ENCODE results near the gene NAV3. TPM values are rescaled to one million over a fixed set of nuclear protein-coding genes. Genes with fewer than 3 reads are reported as not detected.

The NAV3 gene
- total RNA-seq, 3 donors from 2014 or later: 0.90 to 5.3 (median 2.5) TPM

- Histone ChIP-seq H3K4me1 (ENCODE audit: low read depth) (no peaks in the 10 kb centered on the region), H3K36me3 (ENCODE audit: low read depth) (no peaks in the 10 kb centered on the region), H3K9me3 (no peaks in the 10 kb centered on the region), H3K4me3 (no peak overlapping the region)
- no peak for DNase-seq
- intact Hi-C loops (cut with DNase I, micrococcal nuclease): no loop called here
- TF ChIP-seq, protein P1, sequence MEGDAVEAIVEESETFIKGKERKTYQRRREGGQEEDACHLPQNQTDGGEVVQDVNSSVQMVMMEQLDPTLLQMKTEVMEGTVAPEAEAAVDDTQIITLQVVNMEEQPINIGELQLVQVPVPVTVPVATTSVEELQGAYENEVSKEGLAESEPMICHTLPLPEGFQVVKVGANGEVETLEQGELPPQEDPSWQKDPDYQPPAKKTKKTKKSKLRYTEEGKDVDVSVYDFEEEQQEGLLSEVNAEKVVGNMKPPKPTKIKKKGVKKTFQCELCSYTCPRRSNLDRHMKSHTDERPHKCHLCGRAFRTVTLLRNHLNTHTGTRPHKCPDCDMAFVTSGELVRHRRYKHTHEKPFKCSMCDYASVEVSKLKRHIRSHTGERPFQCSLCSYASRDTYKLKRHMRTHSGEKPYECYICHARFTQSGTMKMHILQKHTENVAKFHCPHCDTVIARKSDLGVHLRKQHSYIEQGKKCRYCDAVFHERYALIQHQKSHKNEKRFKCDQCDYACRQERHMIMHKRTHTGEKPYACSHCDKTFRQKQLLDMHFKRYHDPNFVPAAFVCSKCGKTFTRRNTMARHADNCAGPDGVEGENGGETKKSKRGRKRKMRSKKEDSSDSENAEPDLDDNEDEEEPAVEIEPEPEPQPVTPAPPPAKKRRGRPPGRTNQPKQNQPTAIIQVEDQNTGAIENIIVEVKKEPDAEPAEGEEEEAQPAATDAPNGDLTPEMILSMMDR (IDR thresholded peaks at IDR 0.05): no peak
- no peak for ATAC-seq
These were observed 362.3 kb downstream of the NAV3 start for GRCh38 chr12:78192979-78193378.

- H3K4me3 ChIP-seq: no peak overlapping the region
- H3K9me3 ChIP-seq: no peaks in the 10 kb centered on the region
- DNase-seq (no peak), ATAC-seq (no peak)
- no peaks in the 10 kb centered on the region for H3K36me3 ChIP-seq (ENCODE audit: low read depth)
- intact Hi-C loops (cut with DNase I, micrococcal nuclease): no loop called here
- TF ChIP-seq, protein P1 (IDR thresholded peaks at IDR 0.05): no peak
- no peaks in the 10 kb centered on the region for H3K4me1 ChIP-seq (ENCODE audit: low read depth)
These were observed 363.8 kb downstream of the NAV3 start for GRCh38 chr12:78194448-78194847.

DNA sequence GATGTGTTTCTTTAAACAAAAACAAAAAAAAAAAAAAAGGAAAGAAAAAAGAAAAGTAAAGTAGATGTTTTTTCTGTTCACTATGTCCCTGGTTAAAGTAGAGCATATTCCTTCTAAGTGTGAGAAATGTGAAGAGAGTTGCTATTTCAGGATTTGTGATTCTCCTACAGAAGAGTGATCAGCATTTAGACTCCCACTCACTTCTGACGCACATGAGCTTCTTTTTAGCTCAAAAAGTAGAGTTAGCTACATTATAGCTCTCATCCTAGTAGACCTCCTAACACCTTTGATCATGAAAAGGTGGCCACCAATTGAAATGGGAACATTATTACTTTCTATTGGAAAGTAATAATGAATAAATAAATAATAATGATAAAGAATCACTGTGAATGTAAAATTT lies 368.2 kb downstream of the NAV3 start:
- Histone ChIP-seq H3K4me1 (ENCODE audit: low read depth) (no peaks in the 10 kb centered on the region), H3K9me3 (no peaks in the 10 kb centered on the region), H3K36me3 (ENCODE audit: low read depth) (no peaks in the 10 kb centered on the region), H3K4me3 (no peak overlapping the region)
- DNase-seq (no peak), ATAC-seq (no peak)
- intact Hi-C loops (cut with DNase I, micrococcal nuclease): no loop called here
- TF ChIP-seq, protein P1 (IDR thresholded peaks at IDR 0.05): no peak

- no peaks in the 10 kb centered on the region for H3K4me1 ChIP-seq (ENCODE audit: low read depth)
- TF ChIP-seq, protein P1 (IDR thresholded peaks at IDR 0.05): no peak
- DNase-seq (no peak), ATAC-seq (no peak)
- H3K4me3 ChIP-seq: no peak overlapping the region
- H3K9me3 ChIP-seq: no peaks in the 10 kb centered on the region
- intact Hi-C loops (cut with DNase I, micrococcal nuclease): no loop called here
- no peaks in the 10 kb centered on the region for H3K36me3 ChIP-seq (ENCODE audit: low read depth)
These were observed 369.2 kb downstream of the NAV3 start for GRCh38 chr12:78199926-78200325.

DNA sequence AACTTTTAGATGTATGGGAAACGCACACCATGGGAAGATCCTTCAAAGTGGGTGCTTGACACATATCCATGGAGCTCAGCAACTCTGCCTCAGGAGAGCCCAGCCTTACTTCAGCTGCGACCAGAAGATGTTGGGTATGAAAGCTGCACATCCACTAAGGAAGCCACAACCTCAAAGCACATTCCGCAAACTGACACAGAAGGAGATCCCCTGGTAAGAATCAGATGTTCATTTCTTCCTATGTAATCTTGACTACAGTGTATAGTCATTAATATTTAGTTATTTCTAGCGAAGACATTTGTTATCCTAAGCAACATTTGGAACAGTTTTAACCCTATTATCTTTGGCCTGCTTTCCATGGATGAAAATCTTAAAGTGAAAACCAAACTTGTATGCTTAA lies 374.2 kb downstream of the NAV3 start:
- DNase-seq (no peak), ATAC-seq (no peak)
- intact Hi-C loops (cut with DNase I, micrococcal nuclease): no loop called here

More for the DNA sequence above, 374.2 kb downstream of the NAV3 start:
- TF ChIP-seq, protein P1 (IDR thresholded peaks at IDR 0.05): no peak
- Histone ChIP-seq H3K4me1 (ENCODE audit: low read depth) (no peaks in the 10 kb centered on the region), H3K9me3 (no peaks in the 10 kb centered on the region), H3K36me3 (ENCODE audit: low read depth) (no peaks in the 10 kb centered on the region), H3K4me3 (no peak overlapping the region)
